Coronary artery (tissue), 2 donors: ENCODE data around the gene MICAL2.

Experiments used
- DNase-seq: peaks from one replicate; pipeline ENCODE4 v3.0.0-alpha.2; 2017; ENCODE audit warnings: low spot score
- H3K27ac ChIP-seq, 2 donors: fragments of 200-600 bp; sonication (generic); one replicate each; pipeline ENCODE4 v1.5.1; 2016 to 2019
- H3K4me3 ChIP-seq: fragments of 200-600 bp; sonication (generic); 2 replicates; pipeline ENCODE4 v1.5.1; 2016; ENCODE audit warnings: mild to moderate bottlenecking, moderate library complexity
- CTCF ChIP-seq: fragments of 200-600 bp; sonication (generic); IDR thresholded peaks from one replicate; pipeline ENCODE4 v1.5.1; 2019; ENCODE audit warnings: antibody characterized with exemption

MICAL2 gene

GRCh38 chr11:12087075-12088004 lies 23.1 kb upstream of the MICAL2 start:
- no peak for DNase-seq
- no peak for TF ChIP-seq CTCF
- Histone ChIP-seq H3K4me3 (peak overlapping the region; percentile 65), H3K27ac (peak overlapping the region; percentile 97 to 98)

- Histone ChIP-seq H3K4me3 (peak overlapping the region; percentile 65), H3K27ac (peak overlapping the region; percentile 97 to 98)
- TF ChIP-seq CTCF = no peak
- DNase-seq = peak; percentile 89
Measured at GRCh38 chr11:12088047-12088481, 22.3 kb upstream of the MICAL2 start.

GRCh38 chr11:12088531-12088930 lies 21.9 kb upstream of the MICAL2 start:
- Histone ChIP-seq H3K27ac (peak overlapping the region; percentile 97 to 98), H3K4me3 (peak overlapping the region; percentile 65)
- TF ChIP-seq CTCF = no peak
- DNase-seq = no peak

GRCh38 chr11:12089041-12089440 lies 21.3 kb upstream of the MICAL2 start:
- no peak for TF ChIP-seq CTCF
- peak overlapping the region; percentile 97 to 98 for H3K27ac ChIP-seq

GRCh38 chr11:12089473-12089872 lies 20.9 kb upstream of the MICAL2 start:
- TF ChIP-seq CTCF = no peak
- Histone ChIP-seq H3K27ac (peak overlapping the region; percentile 97 to 98), H3K4me3 (no peak overlapping the region)
- DNase-seq = no peak

More at GRCh38 chr11:12089041-12089440, 21.3 kb upstream of the MICAL2 start:
- H3K4me3 ChIP-seq = no peak overlapping the region
- DNase-seq = no peak

- H3K27ac ChIP-seq = peak overlapping the region; percentile 97 to 98
- H3K4me3 ChIP-seq = no peak overlapping the region
- no peak for DNase-seq
- TF ChIP-seq CTCF = no peak
Measured at GRCh38 chr11:12090061-12090591, 20.3 kb upstream of the MICAL2 start.
